ENCODE measurements around the gene NEK2. TPM values are rescaled to one million over a fixed set of nuclear protein-coding genes. Genes with fewer than 3 reads are reported as not detected.
"Not testable (repeated sequence)": the region's sequence is repeated elsewhere in the genome, so short reads cannot be mapped to it uniquely, and the experiment has no call there.

Gene NEK2
- total RNA-seq, 1 experiment from 2014 or later, result 60.5 TPM

- POLR2A ChIA-PET (ENCODE audit: unreplicated experiment), result interaction anchor here (0.5 to 0.7 kb wide), 2 partner anchors 60 to 1999 kb away, joined by 3 to 4 read pairs; no protein-coding TSS in a partner anchor
- peak overlapping the region; percentile 90 for H3K27ac ChIP-seq
Measured at GRCh38 chr1:211647711-211648121, 27.7 kb downstream of the NEK2 start.

DNA sequence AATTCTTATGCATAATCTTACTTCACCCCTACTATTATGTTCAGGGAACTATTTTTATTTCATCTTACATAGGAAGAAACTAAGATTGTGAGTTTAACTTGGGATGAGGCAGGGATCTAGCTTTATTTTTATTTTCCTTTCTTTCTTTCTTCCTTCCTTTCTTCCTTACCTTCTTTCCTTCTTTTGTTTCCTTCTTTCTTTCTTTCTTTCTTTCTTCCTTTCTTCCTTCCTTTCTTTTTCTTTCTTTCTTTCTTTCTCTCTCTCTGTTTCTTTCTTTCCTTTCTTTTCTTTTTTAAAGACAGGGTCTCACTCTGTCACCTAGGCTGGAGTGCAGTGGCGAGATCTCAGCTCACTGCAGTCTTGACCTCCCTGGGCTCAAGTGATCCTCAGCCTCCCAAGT, 28.9 kb downstream of the NEK2 start:
- H3K4me2 ChIP-seq, result no peak overlapping the region

More at GRCh38 chr1:211647711-211648121, 27.7 kb downstream of the NEK2 start:
- TF ChIP-seq, protein P1, sequence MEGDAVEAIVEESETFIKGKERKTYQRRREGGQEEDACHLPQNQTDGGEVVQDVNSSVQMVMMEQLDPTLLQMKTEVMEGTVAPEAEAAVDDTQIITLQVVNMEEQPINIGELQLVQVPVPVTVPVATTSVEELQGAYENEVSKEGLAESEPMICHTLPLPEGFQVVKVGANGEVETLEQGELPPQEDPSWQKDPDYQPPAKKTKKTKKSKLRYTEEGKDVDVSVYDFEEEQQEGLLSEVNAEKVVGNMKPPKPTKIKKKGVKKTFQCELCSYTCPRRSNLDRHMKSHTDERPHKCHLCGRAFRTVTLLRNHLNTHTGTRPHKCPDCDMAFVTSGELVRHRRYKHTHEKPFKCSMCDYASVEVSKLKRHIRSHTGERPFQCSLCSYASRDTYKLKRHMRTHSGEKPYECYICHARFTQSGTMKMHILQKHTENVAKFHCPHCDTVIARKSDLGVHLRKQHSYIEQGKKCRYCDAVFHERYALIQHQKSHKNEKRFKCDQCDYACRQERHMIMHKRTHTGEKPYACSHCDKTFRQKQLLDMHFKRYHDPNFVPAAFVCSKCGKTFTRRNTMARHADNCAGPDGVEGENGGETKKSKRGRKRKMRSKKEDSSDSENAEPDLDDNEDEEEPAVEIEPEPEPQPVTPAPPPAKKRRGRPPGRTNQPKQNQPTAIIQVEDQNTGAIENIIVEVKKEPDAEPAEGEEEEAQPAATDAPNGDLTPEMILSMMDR (conservative IDR thresholded peaks at IDR 0.05), result no peak
- TF ChIP-seq EZH2 (IDR thresholded peaks at IDR 0.05; ENCODE audit: low read depth), result no peak
- BruUV-seq (replicated peaks), result no TSS peak
- Histone ChIP-seq H4K20me1 (ENCODE audit: insufficient read depth) (no peaks in the 10 kb centered on the region), H3K9me3 (ENCODE audit: insufficient read depth, low read depth) (no peaks in the 10 kb centered on the region), H3K4me3 (no peak overlapping the region), H3K36me3 (ENCODE audit: low read depth) (no peaks in the 10 kb centered on the region), H3K79me2 (ENCODE audit: low read depth) (no peaks in the 10 kb centered on the region), H3K4me1 (replicated peaks; ENCODE audit: insufficient read depth) (peaks cover 83% of the 10 kb centered on the region), H3K27me3 (ENCODE audit: insufficient read depth, low read depth) (no peaks in the 10 kb centered on the region), H2AFZ (peak overlapping the region; percentile 46; the same call in 1 of the 2 replicates), H3K9me2 (ENCODE audit: insufficient read depth) (no peaks in the 10 kb centered on the region), H3K4me2 (peak overlapping the region; percentile 52), H3F3A (ENCODE audit: insufficient read depth, low read depth) (peaks cover 47% of the 10 kb centered on the region)
- DNase-seq, result no peak
- intact Hi-C loops (cut with micrococcal nuclease; ENCODE audit: unreplicated experiment), result no loop called here
- CTCF ChIA-PET, result interaction anchor here (0.8 kb wide), 1 partner anchor 133 kb away, joined by 3 read pairs; no protein-coding TSS in a partner anchor

DNA sequence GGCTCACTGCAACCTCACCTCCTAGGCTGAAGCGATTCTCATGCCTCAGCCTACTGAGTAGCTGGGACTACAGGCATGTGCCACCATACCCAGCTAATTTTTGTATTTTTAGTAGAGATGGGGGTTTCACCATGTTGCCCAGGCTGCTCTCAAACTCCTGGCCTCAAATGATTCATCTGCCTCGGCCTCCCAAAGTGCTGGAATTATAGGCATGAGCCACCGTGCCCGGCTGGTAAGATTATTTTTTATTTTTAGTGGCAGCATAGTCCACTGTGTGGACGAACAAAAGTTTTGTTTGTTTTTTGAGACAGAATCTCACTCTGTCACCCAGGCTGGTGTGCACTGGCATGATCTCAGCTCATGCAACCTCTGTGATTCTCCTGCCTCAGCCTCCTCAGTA, 29.8 kb downstream of the NEK2 start:
- H3K27me3 ChIP-seq (ENCODE audit: insufficient read depth, low read depth); intact Hi-C loops (cut with micrococcal nuclease; ENCODE audit: unreplicated experiment); POLR2A ChIA-PET (ENCODE audit: unreplicated experiment); H3K36me3 ChIP-seq (ENCODE audit: low read depth); H2AFZ ChIP-seq; H3K4me2 ChIP-seq; CTCF ChIA-PET; H3K79me2 ChIP-seq (ENCODE audit: low read depth); H3K4me3 ChIP-seq; BruUV-seq (replicated peaks); H3K9me3 ChIP-seq (ENCODE audit: insufficient read depth, low read depth); H3K9me2 ChIP-seq (ENCODE audit: insufficient read depth); H4K20me1 ChIP-seq (ENCODE audit: insufficient read depth); DNase-seq: not testable (repeated sequence)
- Histone ChIP-seq H3K4me1 (replicated peaks; ENCODE audit: insufficient read depth) (peaks cover 91% of the 10 kb centered on the region), H3K27ac (peak overlapping the region; percentile 92), H3F3A (ENCODE audit: insufficient read depth, low read depth) (peaks cover 62% of the 10 kb centered on the region)

More for the DNA sequence above, 28.9 kb downstream of the NEK2 start:
- Histone ChIP-seq H2AFZ (no peak overlapping the region), H3K9me3 (ENCODE audit: insufficient read depth, low read depth) (no peaks in the 10 kb centered on the region), H3K27ac (no peak overlapping the region), H3K4me1 (replicated peaks; ENCODE audit: insufficient read depth) (peaks cover 82% of the 10 kb centered on the region), H3F3A (ENCODE audit: insufficient read depth, low read depth) (peaks cover 54% of the 10 kb centered on the region), H4K20me1 (ENCODE audit: insufficient read depth) (no peaks in the 10 kb centered on the region), H3K4me3 (no peak overlapping the region), H3K79me2 (ENCODE audit: low read depth) (no peaks in the 10 kb centered on the region), H3K27me3 (ENCODE audit: insufficient read depth, low read depth) (no peaks in the 10 kb centered on the region), H3K36me3 (ENCODE audit: low read depth) (no peaks in the 10 kb centered on the region), H3K9me2 (ENCODE audit: insufficient read depth) (no peaks in the 10 kb centered on the region)
- intact Hi-C loops (cut with micrococcal nuclease; ENCODE audit: unreplicated experiment), result no loop called here
- BruUV-seq (replicated peaks), result no TSS peak
- CTCF ChIA-PET, result interaction anchor here (0.6 kb wide), 1 partner anchor 8 kb away, joined by 3 read pairs; no protein-coding TSS in a partner anchor
- POLR2A ChIA-PET (ENCODE audit: unreplicated experiment), result no interaction called here
- TF ChIP-seq EZH2 (IDR thresholded peaks at IDR 0.05; ENCODE audit: low read depth), result no peak
- TF ChIP-seq, protein P1 (conservative IDR thresholded peaks at IDR 0.05), result no peak
- no peak for DNase-seq

DNA sequence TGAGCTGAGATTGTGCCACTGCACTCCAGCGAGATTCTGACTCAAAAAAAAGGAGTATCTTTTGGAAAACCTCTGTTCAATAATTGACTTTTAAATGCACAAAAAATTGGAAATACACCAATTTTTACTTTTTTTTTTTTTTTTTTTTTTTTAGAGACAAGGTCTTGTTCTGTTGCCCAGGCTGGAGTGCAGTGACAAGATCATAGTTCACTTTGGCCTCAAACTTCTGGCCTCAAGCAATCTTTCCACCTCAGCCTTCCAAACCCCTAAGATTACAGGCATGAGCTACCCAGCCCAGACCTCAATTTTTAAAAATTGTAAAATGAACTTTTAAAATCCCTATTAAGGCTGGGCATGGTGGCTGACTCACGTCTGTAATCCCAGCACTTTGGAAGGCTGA, 30.8 kb downstream of the NEK2 start:
- Histone ChIP-seq H3K27me3 (ENCODE audit: insufficient read depth, low read depth) (no peaks in the 10 kb centered on the region), H3K9me2 (ENCODE audit: insufficient read depth) (no peaks in the 10 kb centered on the region), H3F3A (ENCODE audit: insufficient read depth, low read depth) (peaks cover 72% of the 10 kb centered on the region), H3K27ac (peak overlapping the region; percentile 92), H2AFZ (no peak overlapping the region), H3K9me3 (ENCODE audit: insufficient read depth, low read depth) (no peaks in the 10 kb centered on the region), H3K79me2 (ENCODE audit: low read depth) (no peaks in the 10 kb centered on the region), H3K4me1 (replicated peaks; ENCODE audit: insufficient read depth) (peaks cover 97% of the 10 kb centered on the region), H3K4me3 (no peak overlapping the region), H3K4me2 (peak overlapping the region; percentile 72), H4K20me1 (ENCODE audit: insufficient read depth) (no peaks in the 10 kb centered on the region), H3K36me3 (ENCODE audit: low read depth) (no peaks in the 10 kb centered on the region)
- ChIA-PET CTCF (interaction anchor here (0.6 kb wide), 1 partner anchor 12 kb away, joined by 3 read pairs; no protein-coding TSS in a partner anchor), POLR2A (ENCODE audit: unreplicated experiment) (interaction anchor here (0.7 kb wide), 1 partner anchor 10 kb away, joined by 3 read pairs; no protein-coding TSS in a partner anchor)
- intact Hi-C loops (cut with micrococcal nuclease; ENCODE audit: unreplicated experiment), result loop anchor here (1.0 kb wide), 1 partner anchor 127 kb away; no protein-coding TSS in a partner anchor
- DNase-seq, result no peak
- no TSS peak for BruUV-seq (replicated peaks)
- no peak for TF ChIP-seq EZH2 (IDR thresholded peaks at IDR 0.05; ENCODE audit: low read depth)
- TF ChIP-seq, protein P1 (conservative IDR thresholded peaks at IDR 0.05), result no peak

Measured in PC-9 (cell line).